Ovary (tissue), 3 donors: ENCODE measurements around the gene RIC8B.
"Not testable (repeated sequence)": the region's sequence is repeated elsewhere in the genome, so short reads cannot be mapped to it uniquely, and the experiment has no call there.

Experiments used
- CTCF ChIP-seq, 3 donors: fragments of 450-650 bp in 2 of 3; fragments of 200-600 bp in 1 of 3; IDR thresholded peaks; one replicate each; pipeline versions ENCODE4 v1.5.1 to v1.8.0; 2016 to 2022; ENCODE audit warnings: antibody characterized with exemption in 3 of 3, mild to moderate bottlenecking in 1 of 3
- POLR2A ChIP-seq: fragments of 450-650 bp; IDR thresholded peaks from one replicate; pipeline ENCODE4 v1.6.1; 2017; ENCODE audit warnings: antibody characterized with exemption, mild to moderate bottlenecking, moderate library complexity
- donor health status: DM: no; HTN: no; CAD: no.

GRCh38 chr12:106726603-106727202, 47.8 kb upstream of the RIC8B start:
- not testable (repeated sequence) for TF ChIP-seq CTCF (IDR thresholded peaks at IDR 0.05); POLR2A
